Measurements from ENCODE around the gene CC2D2B. TPM values are rescaled to one million over a fixed set of nuclear protein-coding genes. Genes with fewer than 3 reads are reported as not detected.

CC2D2B gene
- total and polyA plus RNA-seq, 2 of the 13 experiments (the other 11 are each of a cell fraction or from before 2014, with no cell fraction given): 0.20 TPM; not detected in 1

DNA sequence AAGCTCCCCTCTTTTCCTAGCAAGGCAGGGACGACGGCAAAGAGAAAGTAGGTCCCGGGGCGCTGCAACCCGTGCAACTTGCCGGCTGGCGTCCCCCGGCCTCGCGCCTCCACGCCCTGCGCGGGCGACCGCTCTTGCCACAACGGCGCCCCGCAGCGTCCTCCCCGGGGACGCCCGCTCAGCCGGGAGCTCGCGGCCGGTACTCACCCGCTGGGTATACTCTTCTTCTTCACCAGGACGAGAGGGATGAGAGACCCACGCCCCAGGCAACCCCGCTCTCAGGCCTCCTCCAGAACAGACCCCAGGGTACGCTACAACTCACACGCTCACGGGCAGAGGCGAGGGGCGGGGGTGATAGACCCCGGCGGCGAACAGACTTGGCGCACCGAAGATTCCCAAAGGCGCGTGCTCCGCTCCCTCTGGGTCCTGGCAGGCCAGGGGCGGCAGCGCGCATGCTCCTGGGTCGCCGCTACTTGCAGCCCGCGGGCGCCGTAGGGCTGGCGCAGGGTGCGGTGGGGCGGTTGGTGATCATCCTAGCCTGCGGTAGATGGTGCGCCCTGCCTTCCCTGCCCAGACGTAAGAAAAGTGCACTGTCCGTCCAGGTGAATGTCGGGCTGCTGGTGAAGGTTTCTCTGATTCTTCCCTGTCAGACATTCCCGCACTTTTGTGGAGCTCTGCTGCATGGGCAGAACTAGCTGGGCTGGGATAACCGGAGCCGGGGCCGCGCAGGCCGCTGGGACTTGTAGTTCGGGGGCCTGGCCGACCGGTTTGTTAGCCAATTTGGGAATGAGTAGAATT, at the start of gene CC2D2B (continued):
- TF ChIP-seq KMT2B (CRISPR knock-in tag; IDR thresholded peaks at IDR 0.05): peak; percentile 49; the same call in 1 of the 2 replicates
- peak; percentile 84 for TF ChIP-seq MYC (CRISPR knock-in tag; IDR thresholded peaks at IDR 0.05; ENCODE audit: borderline replicate concordance)
- TF ChIP-seq, protein P1, sequence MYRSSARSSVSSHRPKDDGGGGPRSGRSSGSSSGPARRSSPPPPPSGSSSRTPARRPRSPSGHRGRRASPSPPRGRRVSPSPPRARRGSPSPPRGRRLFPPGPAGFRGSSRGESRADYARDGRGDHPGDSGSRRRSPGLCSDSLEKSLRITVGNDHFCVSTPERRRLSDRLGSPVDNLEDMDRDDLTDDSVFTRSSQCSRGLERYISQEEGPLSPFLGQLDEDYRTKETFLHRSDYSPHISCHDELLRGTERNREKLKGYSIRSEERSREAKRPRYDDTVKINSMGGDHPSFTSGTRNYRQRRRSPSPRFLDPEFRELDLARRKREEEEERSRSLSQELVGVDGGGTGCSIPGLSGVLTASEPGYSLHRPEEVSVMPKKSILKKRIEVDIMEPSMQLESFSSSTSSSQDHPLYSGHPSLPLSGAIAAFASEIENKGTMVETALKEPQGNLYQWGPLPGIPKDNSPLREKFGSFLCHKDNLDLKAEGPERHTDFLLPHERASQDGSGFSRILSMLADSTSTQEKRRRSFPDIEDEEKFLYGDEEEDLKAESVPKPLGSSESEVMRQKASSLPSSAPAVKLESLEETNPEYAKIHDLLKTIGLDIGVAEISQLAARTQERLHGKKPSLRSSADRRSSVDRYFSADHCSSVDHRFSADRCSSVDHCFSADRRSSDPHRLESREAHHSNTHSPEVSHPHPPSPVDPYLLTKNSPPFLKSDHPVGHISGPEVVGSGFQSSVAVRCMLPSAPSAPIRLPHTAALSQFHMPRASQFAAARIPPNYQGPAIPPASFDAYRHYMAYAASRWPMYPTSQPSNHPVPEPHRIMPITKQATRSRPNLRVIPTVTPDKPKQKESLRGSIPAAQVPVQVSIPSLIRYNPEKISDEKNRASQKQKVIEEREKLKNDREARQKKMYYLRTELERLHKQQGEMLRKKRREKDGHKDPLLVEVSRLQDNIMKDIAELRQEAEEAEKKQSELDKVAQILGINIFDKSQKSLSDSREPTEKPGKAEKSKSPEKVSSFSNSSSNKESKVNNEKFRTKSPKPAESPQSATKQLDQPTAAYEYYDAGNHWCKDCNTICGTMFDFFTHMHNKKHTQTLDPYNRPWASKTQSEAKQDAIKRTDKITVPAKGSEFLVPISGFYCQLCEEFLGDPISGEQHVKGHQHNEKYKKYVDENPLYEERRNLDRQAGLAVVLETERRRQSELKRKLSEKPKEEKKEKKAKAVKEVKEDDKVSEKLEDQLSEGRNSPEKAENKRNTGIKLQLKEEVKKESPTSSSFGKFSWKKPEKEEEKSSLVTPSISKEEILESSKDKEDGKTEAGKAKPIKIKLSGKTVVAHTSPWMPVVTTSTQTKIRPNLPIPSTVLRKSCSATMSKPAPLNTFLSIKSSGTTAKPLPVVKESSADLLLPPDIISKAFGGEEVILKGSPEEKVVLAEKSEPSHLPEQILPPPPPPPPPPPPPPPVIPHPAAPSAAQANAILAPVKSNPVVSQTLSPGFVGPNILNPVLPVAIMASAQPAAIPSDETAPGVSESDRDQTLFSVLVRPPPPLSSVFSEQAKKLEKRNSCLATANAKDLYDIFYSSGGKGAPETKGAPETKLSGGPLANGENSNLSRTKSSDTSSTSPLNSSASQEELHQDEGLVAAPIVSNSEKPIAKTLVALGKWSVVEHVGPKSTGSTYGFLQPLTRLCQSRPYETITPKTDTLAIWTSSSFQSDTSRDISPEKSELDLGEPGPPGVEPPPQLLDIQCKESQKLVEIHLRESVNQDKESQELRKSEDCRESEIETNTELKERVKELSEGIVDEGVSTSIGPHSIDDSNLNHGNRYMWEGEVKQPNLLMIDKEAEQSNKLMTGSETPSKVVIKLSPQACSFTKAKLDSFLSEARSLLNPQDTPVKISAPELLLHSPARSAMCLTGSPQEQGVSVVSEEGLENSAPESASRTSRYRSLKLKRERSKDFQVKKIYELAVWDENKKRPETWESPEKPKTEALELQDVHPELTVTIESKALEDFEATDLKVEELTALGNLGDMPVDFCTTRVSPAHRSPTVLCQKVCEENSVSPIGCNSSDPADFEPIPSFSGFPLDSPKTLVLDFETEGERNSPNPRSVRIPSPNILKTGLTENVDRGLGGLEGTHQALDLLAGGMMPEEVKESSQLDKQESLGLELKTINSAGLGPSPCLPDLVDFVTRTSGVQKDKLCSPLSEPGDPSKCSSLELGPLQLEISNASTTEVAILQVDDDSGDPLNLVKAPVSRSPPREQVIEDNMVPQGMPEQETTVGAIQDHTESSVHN (CRISPR knock-in tag; IDR thresholded peaks at IDR 0.05): no peak
- TF ChIP-seq FOXA1 (IDR thresholded peaks at IDR 0.05): no peak
- no peak; the same call in 1 of the 2 replicates for TF ChIP-seq FOXA1 (CRISPR knock-in tag; IDR thresholded peaks at IDR 0.05)
- TF ChIP-seq RBM22 (optimal IDR thresholded peaks at IDR 0.05; ENCODE audit: low read length): no peak
- no peak for TF ChIP-seq IKZF4 (CRISPR knock-in tag; IDR thresholded peaks at IDR 0.05; ENCODE audit: borderline replicate concordance, low read depth, not compliant biosample characterization)
- TF ChIP-seq, protein P2, sequence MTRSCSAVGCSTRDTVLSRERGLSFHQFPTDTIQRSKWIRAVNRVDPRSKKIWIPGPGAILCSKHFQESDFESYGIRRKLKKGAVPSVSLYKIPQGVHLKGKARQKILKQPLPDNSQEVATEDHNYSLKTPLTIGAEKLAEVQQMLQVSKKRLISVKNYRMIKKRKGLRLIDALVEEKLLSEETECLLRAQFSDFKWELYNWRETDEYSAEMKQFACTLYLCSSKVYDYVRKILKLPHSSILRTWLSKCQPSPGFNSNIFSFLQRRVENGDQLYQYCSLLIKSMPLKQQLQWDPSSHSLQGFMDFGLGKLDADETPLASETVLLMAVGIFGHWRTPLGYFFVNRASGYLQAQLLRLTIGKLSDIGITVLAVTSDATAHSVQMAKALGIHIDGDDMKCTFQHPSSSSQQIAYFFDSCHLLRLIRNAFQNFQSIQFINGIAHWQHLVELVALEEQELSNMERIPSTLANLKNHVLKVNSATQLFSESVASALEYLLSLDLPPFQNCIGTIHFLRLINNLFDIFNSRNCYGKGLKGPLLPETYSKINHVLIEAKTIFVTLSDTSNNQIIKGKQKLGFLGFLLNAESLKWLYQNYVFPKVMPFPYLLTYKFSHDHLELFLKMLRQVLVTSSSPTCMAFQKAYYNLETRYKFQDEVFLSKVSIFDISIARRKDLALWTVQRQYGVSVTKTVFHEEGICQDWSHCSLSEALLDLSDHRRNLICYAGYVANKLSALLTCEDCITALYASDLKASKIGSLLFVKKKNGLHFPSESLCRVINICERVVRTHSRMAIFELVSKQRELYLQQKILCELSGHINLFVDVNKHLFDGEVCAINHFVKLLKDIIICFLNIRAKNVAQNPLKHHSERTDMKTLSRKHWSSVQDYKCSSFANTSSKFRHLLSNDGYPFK (CRISPR knock-in tag; IDR thresholded peaks at IDR 0.05; ENCODE audit: borderline replicate concordance): peak; percentile 84; the same call in 1 of the 2 replicates
- peak; percentile 91 for TF ChIP-seq ZNF225 (CRISPR knock-in tag; IDR thresholded peaks at IDR 0.05)
- TF ChIP-seq ZNF7 (CRISPR knock-in tag; IDR thresholded peaks at IDR 0.05): no peak
- TF ChIP-seq ATF1 (CRISPR knock-in tag; IDR thresholded peaks at IDR 0.05): no peak
- TF ChIP-seq, protein P3, sequence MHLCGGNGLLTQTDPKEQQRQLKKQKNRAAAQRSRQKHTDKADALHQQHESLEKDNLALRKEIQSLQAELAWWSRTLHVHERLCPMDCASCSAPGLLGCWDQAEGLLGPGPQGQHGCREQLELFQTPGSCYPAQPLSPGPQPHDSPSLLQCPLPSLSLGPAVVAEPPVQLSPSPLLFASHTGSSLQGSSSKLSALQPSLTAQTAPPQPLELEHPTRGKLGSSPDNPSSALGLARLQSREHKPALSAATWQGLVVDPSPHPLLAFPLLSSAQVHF (CRISPR knock-in tag; IDR thresholded peaks at IDR 0.05): peak; percentile 65; the same call in 1 of the 2 replicates
- peak; percentile 79; the same call in 1 of the 2 replicates for TF ChIP-seq ZNF335 (CRISPR knock-in tag; IDR thresholded peaks at IDR 0.05)
- no peak for TF ChIP-seq PAX8 (CRISPR knock-in tag; IDR thresholded peaks at IDR 0.05; ENCODE audit: borderline replicate concordance)
- TF ChIP-seq, protein P4, sequence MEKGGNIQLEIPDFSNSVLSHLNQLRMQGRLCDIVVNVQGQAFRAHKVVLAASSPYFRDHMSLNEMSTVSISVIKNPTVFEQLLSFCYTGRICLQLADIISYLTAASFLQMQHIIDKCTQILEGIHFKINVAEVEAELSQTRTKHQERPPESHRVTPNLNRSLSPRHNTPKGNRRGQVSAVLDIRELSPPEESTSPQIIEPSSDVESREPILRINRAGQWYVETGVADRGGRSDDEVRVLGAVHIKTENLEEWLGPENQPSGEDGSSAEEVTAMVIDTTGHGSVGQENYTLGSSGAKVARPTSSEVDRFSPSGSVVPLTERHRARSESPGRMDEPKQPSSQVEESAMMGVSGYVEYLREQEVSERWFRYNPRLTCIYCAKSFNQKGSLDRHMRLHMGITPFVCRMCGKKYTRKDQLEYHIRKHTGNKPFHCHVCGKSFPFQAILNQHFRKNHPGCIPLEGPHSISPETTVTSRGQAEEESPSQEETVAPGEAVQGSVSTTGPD (CRISPR knock-in tag; IDR thresholded peaks at IDR 0.05): no peak
